ENCODE data around the gene PLIN1.

PLIN1 gene

GRCh38 chr15:89649013-89649625 is 30.0 kb downstream of the PLIN1 start:
- in situ Hi-C loops (cut with MboI; ENCODE audit: low pct_unique_long_range_greater_than_20kb, low sequenced_read_pairs, unreplicated experiment), result no loop called here
- no peak for TF ChIP-seq CTCF (IDR thresholded peaks at IDR 0.05; ENCODE audit: extremely low read depth, insufficient read depth, missing control alignments)
- DNase-seq (ENCODE audit: low spot score), result no peak

- in situ Hi-C loops (cut with MboI; ENCODE audit: low pct_unique_long_range_greater_than_20kb, low sequenced_read_pairs, unreplicated experiment), result no loop called here
- DNase-seq (ENCODE audit: low spot score), result no peak
- no peak for TF ChIP-seq CTCF (IDR thresholded peaks at IDR 0.05; ENCODE audit: extremely low read depth, insufficient read depth, missing control alignments)
Observed at GRCh38 chr15:89648106-89649012, 30.8 kb downstream of the PLIN1 start.

- peak; percentile 85 for TF ChIP-seq CTCF (IDR thresholded peaks at IDR 0.05; ENCODE audit: extremely low read depth, insufficient read depth, missing control alignments)
- peak; percentile 88 for DNase-seq (ENCODE audit: low spot score)
- in situ Hi-C loops (cut with MboI; ENCODE audit: low pct_unique_long_range_greater_than_20kb, low sequenced_read_pairs, unreplicated experiment), result no loop called here
Observed at GRCh38 chr15:89647191-89647851, 31.8 kb downstream of the PLIN1 start.

- no peak for DNase-seq (ENCODE audit: low spot score)
- in situ Hi-C loops (cut with MboI; ENCODE audit: low pct_unique_long_range_greater_than_20kb, low sequenced_read_pairs, unreplicated experiment), result no loop called here
- TF ChIP-seq CTCF (IDR thresholded peaks at IDR 0.05; ENCODE audit: extremely low read depth, insufficient read depth, missing control alignments), result no peak
Observed at GRCh38 chr15:89646416-89647141, 32.6 kb downstream of the PLIN1 start.

GRCh38 chr15:89645680-89646079 is 33.5 kb downstream of the PLIN1 start:
- no peak for TF ChIP-seq CTCF (IDR thresholded peaks at IDR 0.05; ENCODE audit: extremely low read depth, insufficient read depth, missing control alignments)
- in situ Hi-C loops (cut with MboI; ENCODE audit: low pct_unique_long_range_greater_than_20kb, low sequenced_read_pairs, unreplicated experiment), result no loop called here
- DNase-seq (ENCODE audit: low spot score), result no peak

GRCh38 chr15:89642106-89642505 is 37.1 kb downstream of the PLIN1 start:
- in situ Hi-C loops (cut with MboI; ENCODE audit: low pct_unique_long_range_greater_than_20kb, low sequenced_read_pairs, unreplicated experiment), result no loop called here
- TF ChIP-seq CTCF (IDR thresholded peaks at IDR 0.05; ENCODE audit: extremely low read depth, insufficient read depth, missing control alignments), result no peak
- DNase-seq (ENCODE audit: low spot score), result no peak
